Measurements from ENCODE around the gene AMFR.

The AMFR gene

DNA sequence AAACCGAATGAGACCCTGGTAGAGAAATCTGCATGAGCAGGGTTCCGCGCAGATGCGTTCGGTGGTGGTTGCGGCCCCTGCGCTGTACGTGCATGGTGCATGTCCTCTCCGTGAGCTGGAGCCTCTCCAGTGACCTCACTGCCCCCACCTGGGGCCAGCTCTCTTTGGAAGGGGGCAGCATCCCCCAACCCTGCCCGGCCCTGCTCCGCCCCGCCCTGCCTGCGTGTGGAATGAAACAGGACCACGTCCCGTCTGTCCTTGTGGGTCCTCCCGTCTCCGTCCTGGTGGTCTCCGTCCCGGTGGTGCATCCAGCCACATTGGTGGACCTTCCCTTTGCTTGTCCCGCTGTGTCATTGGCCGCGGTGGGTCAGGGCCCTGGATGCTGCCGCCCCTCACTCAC is 84.9 kb downstream of the AMFR start:
- no peak overlapping the region for H3K27ac ChIP-seq
- TF ChIP-seq, protein P1, sequence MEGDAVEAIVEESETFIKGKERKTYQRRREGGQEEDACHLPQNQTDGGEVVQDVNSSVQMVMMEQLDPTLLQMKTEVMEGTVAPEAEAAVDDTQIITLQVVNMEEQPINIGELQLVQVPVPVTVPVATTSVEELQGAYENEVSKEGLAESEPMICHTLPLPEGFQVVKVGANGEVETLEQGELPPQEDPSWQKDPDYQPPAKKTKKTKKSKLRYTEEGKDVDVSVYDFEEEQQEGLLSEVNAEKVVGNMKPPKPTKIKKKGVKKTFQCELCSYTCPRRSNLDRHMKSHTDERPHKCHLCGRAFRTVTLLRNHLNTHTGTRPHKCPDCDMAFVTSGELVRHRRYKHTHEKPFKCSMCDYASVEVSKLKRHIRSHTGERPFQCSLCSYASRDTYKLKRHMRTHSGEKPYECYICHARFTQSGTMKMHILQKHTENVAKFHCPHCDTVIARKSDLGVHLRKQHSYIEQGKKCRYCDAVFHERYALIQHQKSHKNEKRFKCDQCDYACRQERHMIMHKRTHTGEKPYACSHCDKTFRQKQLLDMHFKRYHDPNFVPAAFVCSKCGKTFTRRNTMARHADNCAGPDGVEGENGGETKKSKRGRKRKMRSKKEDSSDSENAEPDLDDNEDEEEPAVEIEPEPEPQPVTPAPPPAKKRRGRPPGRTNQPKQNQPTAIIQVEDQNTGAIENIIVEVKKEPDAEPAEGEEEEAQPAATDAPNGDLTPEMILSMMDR (IDR thresholded peaks at IDR 0.05), result no peak
- TF ChIP-seq ZFX (IDR thresholded peaks at IDR 0.05; ENCODE audit: borderline replicate concordance), result no peak

DNA sequence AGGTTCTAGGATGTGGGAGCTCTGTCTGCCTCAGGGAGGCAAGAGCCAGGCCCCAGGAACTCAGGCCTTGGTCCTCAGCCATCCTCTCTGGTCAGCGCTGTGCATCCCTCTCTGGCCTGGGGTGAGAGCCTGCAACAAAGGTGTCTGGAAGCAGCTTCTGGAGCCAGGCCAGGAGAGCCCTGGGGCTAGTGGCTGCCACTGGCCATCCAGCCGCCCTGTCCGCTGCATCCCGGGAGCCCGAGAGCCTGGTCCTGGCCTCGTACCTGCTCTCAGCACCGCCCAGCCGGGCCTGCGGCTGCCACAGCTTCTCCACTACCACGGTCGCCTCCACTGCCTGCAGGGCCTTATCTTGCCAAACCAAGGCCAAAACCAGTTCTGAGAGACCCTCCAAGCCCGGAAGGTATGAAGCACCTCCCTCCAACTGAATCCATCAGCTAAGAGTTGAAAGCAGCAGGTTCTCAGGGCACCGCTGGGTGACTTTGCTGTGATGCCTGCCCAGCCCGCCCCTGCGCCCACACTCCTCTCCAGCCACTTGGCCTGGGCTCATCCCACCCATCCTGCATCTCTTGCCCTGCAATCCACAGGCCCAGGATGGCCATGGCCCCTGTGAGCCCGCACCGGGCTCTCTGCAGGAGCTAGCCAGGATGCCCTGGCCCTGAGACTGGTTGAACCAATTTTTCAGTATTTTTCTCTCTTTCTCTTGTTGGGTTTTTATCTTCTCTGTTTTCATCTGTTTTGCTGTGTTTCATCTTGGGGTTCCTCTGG is 85.7 kb downstream of the AMFR start:
- no peak for TF ChIP-seq ZFX (IDR thresholded peaks at IDR 0.05; ENCODE audit: borderline replicate concordance)
- TF ChIP-seq, protein P1 (IDR thresholded peaks at IDR 0.05), result no peak
- no peak overlapping the region for H3K27ac ChIP-seq

DNA sequence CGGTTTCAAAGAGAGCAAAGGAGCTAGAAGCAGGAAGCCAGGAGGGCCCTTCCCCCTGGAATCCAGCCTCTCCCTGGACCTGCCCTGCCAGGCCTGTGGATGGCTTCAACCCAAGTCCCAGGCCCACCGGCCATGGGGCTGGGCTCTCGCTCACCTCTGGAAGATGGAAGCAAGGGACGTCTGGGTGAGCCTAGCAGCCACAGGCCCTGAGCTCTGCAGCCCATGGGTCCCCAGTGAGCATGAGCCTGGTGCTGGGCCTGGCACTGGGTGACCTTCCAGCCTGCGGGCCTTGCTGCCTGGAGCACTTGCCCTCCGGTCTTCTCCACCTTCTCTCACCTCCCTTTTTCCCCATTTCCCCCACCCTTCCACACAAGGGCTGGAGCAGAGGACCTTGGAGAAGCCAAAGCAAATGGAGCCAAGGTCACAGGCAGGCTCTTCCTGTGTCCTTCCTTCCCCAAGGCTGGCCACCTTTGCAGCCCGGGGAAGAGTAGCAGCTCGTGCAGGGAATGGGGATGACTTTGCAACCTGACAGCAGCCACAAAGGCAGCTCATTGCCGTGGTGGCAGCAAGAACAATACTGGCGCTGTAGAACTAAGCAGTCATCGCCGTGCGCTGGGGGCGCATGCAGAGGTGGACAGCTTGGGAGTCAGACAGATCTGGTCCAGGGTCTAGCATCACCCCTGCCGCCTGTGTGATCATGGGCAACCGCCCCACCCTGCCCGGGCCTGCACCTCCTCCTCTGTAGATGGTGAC is 86.6 kb downstream of the AMFR start:
- TF ChIP-seq ZFX (IDR thresholded peaks at IDR 0.05; ENCODE audit: borderline replicate concordance), result no peak
- TF ChIP-seq, protein P1 (IDR thresholded peaks at IDR 0.05), result no peak
- H3K27ac ChIP-seq, result no peak overlapping the region

DNA sequence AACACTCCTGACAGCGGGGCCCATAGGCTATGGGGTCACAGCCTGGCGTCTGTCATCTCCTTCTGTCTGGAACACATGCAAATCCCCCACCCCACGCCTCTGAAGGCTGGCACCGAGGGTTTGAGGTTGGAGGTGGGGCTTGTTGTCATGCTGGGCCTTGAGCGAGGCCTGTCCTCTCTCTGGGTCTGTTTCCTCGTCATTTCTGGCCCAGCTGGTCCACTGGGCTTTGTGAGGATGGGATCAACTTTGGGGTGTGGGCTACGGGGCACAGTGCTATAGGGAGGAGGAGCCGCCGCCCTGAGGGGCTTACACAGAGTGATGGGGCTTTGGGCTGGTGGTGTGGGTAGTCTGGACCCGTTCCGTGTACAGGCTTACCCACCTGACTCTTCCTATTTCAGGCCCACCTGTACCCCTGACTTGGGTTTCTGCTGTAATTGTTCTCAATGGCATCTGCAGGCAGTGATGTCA is 87.5 kb downstream of the AMFR start:
- H3K27ac ChIP-seq, result no peak overlapping the region

DNA sequence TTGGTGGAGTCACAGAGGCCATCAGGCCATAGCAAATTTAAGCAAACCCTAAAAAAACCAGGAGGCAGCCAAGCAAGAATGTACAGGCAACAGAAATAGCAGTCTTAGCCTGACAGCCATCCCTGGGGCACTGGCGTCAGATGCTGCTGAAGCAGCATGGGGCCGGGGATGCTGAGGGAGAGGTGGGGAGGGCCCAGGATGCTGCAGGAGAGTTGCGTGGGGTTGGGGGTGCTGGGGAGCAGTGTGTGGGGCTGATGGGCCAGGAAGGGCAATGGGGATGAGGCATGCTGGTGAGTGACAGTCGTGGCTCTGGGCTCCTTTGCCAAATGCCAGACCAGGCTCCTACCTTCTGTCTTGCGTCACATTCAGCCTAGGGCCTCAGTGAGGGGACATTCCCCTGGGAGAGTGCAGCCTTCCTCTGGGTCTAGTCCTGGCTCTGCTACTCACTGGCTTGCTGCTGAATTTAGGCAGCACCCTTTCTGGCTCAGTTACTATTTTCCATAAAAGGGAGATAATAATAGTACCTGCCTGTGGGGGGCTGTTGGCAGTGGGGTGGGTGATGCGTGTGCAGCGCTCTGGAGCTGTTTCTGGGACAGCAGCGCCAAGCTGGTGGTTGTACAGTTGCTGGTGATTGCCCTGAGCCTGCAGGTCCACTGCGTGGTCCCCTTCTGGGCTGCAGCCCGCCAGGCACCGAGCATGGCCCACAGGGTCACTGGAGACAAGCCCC is 88.1 kb downstream of the AMFR start:
- H3K27ac ChIP-seq, result no peak overlapping the region
- no peak for TF ChIP-seq ZFX (IDR thresholded peaks at IDR 0.05; ENCODE audit: borderline replicate concordance)

More for the DNA sequence above, 87.5 kb downstream of the AMFR start:
- TF ChIP-seq, protein P1 (IDR thresholded peaks at IDR 0.05), result no peak

DNA sequence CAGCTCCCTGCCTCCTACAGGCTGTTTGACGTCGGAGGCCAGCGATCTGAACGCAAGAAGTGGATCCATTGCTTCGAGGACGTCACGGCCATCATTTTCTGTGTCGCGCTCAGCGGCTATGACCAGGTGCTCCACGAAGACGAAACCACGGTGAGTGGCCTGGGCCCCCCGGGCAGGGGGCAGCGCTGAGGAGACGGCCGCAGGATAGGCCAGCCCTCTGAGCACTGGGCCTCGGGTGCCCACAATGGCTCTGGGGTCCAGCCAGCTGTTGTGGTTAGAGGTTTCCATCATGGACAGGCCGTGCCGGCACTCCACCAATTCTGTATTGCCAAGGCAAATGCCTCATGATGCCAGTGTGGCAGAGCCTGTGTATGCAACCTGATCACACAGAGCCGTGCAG is 88.6 kb downstream of the AMFR start:
- TF ChIP-seq, protein P1 (IDR thresholded peaks at IDR 0.05), result no peak
- no peak for TF ChIP-seq ZFX (IDR thresholded peaks at IDR 0.05; ENCODE audit: borderline replicate concordance)

DNA sequence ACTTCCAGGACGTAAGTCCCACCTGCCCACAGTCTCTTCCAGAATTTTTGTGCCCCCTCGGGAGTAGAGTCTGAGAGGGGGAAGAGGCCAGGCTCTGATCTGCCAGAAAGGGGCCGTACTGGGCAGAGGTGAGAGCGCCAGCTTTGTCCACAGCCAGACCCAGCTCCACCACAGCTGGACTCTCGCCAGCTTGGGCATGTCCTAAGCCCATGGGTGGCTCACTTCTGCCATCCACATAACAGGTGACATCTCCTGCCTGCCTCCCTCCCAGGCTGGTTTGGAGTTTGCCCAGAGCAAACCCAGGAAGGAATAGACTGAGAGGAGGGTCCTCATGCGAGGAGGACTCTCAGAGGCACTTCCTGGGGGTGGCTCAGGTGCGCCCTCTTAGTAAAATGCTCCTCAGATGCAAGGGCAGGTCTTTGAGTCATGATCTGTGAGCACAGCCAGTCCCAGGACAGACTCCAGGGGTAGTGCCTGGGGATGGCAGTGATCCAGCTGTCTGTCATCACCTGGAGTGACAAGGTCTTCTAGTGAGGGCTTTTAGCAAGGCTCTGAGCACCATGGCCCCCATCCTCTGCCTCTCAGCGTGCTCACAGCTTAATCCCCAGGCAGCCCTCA is 89.2 kb downstream of the AMFR start:
- no peak overlapping the region for H3K27ac ChIP-seq
- TF ChIP-seq, protein P1 (IDR thresholded peaks at IDR 0.05), result no peak
- no peak for TF ChIP-seq ZFX (IDR thresholded peaks at IDR 0.05; ENCODE audit: borderline replicate concordance)

More for the DNA sequence above, 88.6 kb downstream of the AMFR start:
- no peak overlapping the region for H3K27ac ChIP-seq

Measured in 22Rv1 (cell line).